SK-N-SH (cell line): ENCODE results near the gene INO80.

Experiments
- CHD2 ChIP-seq: fragments of 150-350 bp; IDR thresholded peaks from 2 replicates; pipeline ENCODE4 v1.6.1; 2018; ENCODE audit warnings: low read length; ENCODE audit not compliant: partially characterized antibody
- ELF1 ChIP-seq: IDR thresholded peaks from 2 replicates; pipeline ENCODE4 v1.4.0; 2012
- EZH2phosphoT487 ChIP-seq: fragments of 200-600 bp; sonication (generic); IDR thresholded peaks from 2 replicates; pipeline ENCODE4 v1.6.1; 2017; ENCODE audit warnings: low read depth, mixed run types, mild to moderate bottlenecking, antibody characterized with exemption, moderate library complexity, borderline replicate concordance
- MEF2A ChIP-seq: IDR thresholded peaks from 2 replicates; pipeline ENCODE4 v1.4.0; 2012; ENCODE audit warnings: low read depth, borderline replicate concordance
- NRF1 ChIP-seq: IDR thresholded peaks from 2 replicates; pipeline ENCODE4 v1.6.1; 2012; ENCODE audit warnings: low read depth, mild to moderate bottlenecking, low read length
- POLR2AphosphoS5 ChIP-seq: IDR thresholded peaks from 2 replicates; pipeline ENCODE4 v1.6.1; 2012; ENCODE audit warnings: low read depth, low read length
- RFX5 ChIP-seq: IDR thresholded peaks from 2 replicates; pipeline ENCODE4 v1.6.1; 2012; ENCODE audit warnings: mild to moderate bottlenecking, improper control_type of control experiment, low read length
- RXRA ChIP-seq: IDR thresholded peaks from 2 replicates; pipeline ENCODE4 v1.4.0; 2012; ENCODE audit warnings: low read depth, mild to moderate bottlenecking, borderline replicate concordance
- YY1 ChIP-seq: IDR thresholded peaks from 2 replicates; pipeline ENCODE4 v1.4.0; 2012; ENCODE audit warnings: low read depth, mild to moderate bottlenecking
- TF ChIP-seq, protein P1 (sequence below): fragments of 200-600 bp; sonication (generic); IDR thresholded peaks from 2 replicates; pipeline ENCODE4 v1.6.1; 2017; ENCODE audit warnings: antibody characterized with exemption, mild to moderate bottlenecking, moderate library complexity
- TF ChIP-seq, protein P2 (sequence below): fragments of 150-350 bp; IDR thresholded peaks from 2 replicates; pipeline ENCODE4 v1.6.1; 2017; ENCODE audit warnings: antibody characterized with exemption, low read length, low read depth, borderline replicate concordance
- TF ChIP-seq, protein P3 (sequence below): IDR thresholded peaks from 2 replicates; pipeline ENCODE4 v1.4.0; 2012; ENCODE audit warnings: low read depth, borderline replicate concordance
- TF ChIP-seq, protein P4 (sequence below): IDR thresholded peaks from 2 replicates; pipeline ENCODE4 v1.4.0; 2012; ENCODE audit warnings: low read depth
- TF ChIP-seq, protein P5 (sequence below): IDR thresholded peaks from 2 replicates; pipeline ENCODE4 v1.6.1; 2012; ENCODE audit warnings: mild to moderate bottlenecking, low read depth, low read length, moderate library complexity

DNA sequence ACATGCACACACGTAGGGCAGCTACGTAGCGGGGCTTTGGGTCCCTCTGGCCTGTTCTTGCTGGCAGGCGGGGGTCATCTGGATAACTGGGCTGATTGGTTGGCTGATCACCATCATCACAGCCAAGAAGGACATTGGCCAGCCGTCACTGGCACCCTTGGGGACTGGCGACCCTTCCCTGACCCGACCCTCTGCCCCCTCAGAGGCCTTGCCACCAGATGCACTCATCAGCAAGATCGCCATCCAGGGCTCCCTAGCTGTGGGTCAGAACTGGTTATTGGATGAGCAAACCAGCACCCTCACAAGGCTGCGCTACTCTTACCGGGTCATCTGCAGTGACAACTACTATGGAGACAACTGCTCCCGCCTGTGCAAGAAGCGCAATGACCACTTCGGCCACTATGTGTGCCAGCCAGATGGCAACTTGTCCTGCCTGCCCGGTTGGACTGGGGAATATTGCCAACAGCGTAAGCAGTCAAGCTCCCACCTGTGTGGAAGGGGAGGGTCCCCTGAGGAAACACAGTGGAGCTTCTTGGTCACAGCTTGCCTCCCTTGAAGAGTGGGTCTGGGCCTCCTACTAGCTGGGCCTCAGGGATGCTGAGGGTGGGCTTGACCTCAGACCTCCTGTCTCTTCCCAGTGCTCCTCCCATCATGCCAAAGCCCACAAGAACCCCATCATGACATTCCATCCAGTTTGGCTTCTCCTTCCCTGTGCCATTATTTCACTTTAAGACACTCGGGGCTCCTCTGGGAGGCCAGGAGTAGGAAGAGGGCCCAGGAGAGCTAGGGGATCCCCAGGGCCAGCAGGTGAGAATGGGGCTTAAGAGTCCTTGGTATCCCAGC lies 184.6 kb downstream of the INO80 start:
- TF ChIP-seq EZH2phosphoT487 (no peak), POLR2AphosphoS5 (no peak), ELF1 (no peak), RXRA (no peak), RFX5 (no peak), NRF1 (no peak), CHD2 (no peak), YY1 (no peak), MEF2A (no peak)
- TF ChIP-seq, protein P1, sequence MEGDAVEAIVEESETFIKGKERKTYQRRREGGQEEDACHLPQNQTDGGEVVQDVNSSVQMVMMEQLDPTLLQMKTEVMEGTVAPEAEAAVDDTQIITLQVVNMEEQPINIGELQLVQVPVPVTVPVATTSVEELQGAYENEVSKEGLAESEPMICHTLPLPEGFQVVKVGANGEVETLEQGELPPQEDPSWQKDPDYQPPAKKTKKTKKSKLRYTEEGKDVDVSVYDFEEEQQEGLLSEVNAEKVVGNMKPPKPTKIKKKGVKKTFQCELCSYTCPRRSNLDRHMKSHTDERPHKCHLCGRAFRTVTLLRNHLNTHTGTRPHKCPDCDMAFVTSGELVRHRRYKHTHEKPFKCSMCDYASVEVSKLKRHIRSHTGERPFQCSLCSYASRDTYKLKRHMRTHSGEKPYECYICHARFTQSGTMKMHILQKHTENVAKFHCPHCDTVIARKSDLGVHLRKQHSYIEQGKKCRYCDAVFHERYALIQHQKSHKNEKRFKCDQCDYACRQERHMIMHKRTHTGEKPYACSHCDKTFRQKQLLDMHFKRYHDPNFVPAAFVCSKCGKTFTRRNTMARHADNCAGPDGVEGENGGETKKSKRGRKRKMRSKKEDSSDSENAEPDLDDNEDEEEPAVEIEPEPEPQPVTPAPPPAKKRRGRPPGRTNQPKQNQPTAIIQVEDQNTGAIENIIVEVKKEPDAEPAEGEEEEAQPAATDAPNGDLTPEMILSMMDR, result no peak
- TF ChIP-seq, protein P2, sequence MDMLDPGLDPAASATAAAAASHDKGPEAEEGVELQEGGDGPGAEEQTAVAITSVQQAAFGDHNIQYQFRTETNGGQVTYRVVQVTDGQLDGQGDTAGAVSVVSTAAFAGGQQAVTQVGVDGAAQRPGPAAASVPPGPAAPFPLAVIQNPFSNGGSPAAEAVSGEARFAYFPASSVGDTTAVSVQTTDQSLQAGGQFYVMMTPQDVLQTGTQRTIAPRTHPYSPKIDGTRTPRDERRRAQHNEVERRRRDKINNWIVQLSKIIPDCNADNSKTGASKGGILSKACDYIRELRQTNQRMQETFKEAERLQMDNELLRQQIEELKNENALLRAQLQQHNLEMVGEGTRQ, result no peak
- TF ChIP-seq, protein P3, sequence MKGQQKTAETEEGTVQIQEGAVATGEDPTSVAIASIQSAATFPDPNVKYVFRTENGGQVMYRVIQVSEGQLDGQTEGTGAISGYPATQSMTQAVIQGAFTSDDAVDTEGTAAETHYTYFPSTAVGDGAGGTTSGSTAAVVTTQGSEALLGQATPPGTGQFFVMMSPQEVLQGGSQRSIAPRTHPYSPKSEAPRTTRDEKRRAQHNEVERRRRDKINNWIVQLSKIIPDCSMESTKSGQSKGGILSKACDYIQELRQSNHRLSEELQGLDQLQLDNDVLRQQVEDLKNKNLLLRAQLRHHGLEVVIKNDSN, result no peak
- TF ChIP-seq, protein P4, sequence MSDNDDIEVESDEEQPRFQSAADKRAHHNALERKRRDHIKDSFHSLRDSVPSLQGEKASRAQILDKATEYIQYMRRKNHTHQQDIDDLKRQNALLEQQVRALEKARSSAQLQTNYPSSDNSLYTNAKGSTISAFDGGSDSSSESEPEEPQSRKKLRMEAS, result no peak
- TF ChIP-seq, protein P5, sequence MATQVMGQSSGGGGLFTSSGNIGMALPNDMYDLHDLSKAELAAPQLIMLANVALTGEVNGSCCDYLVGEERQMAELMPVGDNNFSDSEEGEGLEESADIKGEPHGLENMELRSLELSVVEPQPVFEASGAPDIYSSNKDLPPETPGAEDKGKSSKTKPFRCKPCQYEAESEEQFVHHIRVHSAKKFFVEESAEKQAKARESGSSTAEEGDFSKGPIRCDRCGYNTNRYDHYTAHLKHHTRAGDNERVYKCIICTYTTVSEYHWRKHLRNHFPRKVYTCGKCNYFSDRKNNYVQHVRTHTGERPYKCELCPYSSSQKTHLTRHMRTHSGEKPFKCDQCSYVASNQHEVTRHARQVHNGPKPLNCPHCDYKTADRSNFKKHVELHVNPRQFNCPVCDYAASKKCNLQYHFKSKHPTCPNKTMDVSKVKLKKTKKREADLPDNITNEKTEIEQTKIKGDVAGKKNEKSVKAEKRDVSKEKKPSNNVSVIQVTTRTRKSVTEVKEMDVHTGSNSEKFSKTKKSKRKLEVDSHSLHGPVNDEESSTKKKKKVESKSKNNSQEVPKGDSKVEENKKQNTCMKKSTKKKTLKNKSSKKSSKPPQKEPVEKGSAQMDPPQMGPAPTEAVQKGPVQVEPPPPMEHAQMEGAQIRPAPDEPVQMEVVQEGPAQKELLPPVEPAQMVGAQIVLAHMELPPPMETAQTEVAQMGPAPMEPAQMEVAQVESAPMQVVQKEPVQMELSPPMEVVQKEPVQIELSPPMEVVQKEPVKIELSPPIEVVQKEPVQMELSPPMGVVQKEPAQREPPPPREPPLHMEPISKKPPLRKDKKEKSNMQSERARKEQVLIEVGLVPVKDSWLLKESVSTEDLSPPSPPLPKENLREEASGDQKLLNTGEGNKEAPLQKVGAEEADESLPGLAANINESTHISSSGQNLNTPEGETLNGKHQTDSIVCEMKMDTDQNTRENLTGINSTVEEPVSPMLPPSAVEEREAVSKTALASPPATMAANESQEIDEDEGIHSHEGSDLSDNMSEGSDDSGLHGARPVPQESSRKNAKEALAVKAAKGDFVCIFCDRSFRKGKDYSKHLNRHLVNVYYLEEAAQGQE, result no peak
